HepG2 (cell line): ENCODE measurements around the gene S100A16. TPM values are rescaled to one million over a fixed set of nuclear protein-coding genes. Genes with fewer than 3 reads are reported as not detected.

Source experiments
- ATM ChIP-seq: fragments of 450-650 bp; IDR thresholded peaks from 2 replicates; pipeline ENCODE4 v1.7.1; 2017; ENCODE audit warnings: mild to moderate bottlenecking, borderline replicate concordance
- BORCS8-MEF2B ChIP-seq: sonication (generic); formaldehyde crosslinking; IDR thresholded peaks from 2 replicates; pipeline ENCODE4 v1.8.0; 2022; ENCODE audit warnings: mild to moderate bottlenecking, missing genetic modification reagents
- CERS6 ChIP-seq: sonication (generic); formaldehyde crosslinking; IDR thresholded peaks from 2 replicates; pipeline ENCODE4 v1.5.0; 2020; ENCODE audit warnings: missing genetic modification reagents
- CHD2 ChIP-seq: IDR thresholded peaks from 2 replicates; pipeline ENCODE4 v1.6.1; 2011; ENCODE audit warnings: low read depth, low read length, improper control_type of control experiment
- EHMT2 ChIP-seq: fragments of 200-600 bp; sonication (generic); IDR thresholded peaks from 2 replicates; pipeline ENCODE4 v1.7.0; 2017; ENCODE audit warnings: antibody characterized with exemption, low read depth, low read length, borderline replicate concordance
- ISL2 ChIP-seq: sonication (generic); formaldehyde crosslinking; IDR thresholded peaks from 2 replicates; pipeline ENCODE4 v1.5.0; 2020; ENCODE audit warnings: missing genetic modification reagents
- JUN ChIP-seq: sonication (generic); formaldehyde crosslinking; IDR thresholded peaks from 2 replicates; pipeline ENCODE4 v1.4.0; 2020; ENCODE audit warnings: mild to moderate bottlenecking, missing genetic modification reagents
- KDM5B ChIP-seq: sonication (generic); formaldehyde crosslinking; IDR thresholded peaks from 2 replicates; pipeline ENCODE4 v1.4.0; 2020; ENCODE audit warnings: missing genetic modification reagents, mild to moderate bottlenecking, borderline replicate concordance
- KLF9 ChIP-seq: IDR thresholded peaks from 2 replicates; pipeline ENCODE4 v1.6.1; 2016; ENCODE audit warnings: low read depth
- MATR3 ChIP-seq: sonication (generic); formaldehyde crosslinking; IDR thresholded peaks from 2 replicates; pipeline ENCODE4 v1.4.0; 2020; ENCODE audit warnings: missing genetic modification reagents
- MTA1 ChIP-seq: sonication (generic); formaldehyde crosslinking; IDR thresholded peaks from 2 replicates; pipeline ENCODE4 v1.4.0; 2020; ENCODE audit warnings: missing genetic modification reagents, mild to moderate bottlenecking, borderline replicate concordance
- MTF2 ChIP-seq: sonication (generic); formaldehyde crosslinking; IDR thresholded peaks from 2 replicates; pipeline ENCODE4 v1.5.0; 2020; ENCODE audit warnings: missing genetic modification reagents, borderline replicate concordance
- NFIB ChIP-seq: sonication (generic); formaldehyde crosslinking; IDR thresholded peaks from 2 replicates; pipeline ENCODE4 v1.9.0; 2021; ENCODE audit warnings: missing genetic modification reagents, mild to moderate bottlenecking, borderline replicate concordance
- POLR2G ChIP-seq: fragments of 200-400 bp; formaldehyde crosslinking; IDR thresholded peaks from 2 replicates; pipeline ENCODE4 v1.6.1; 2018; ENCODE audit warnings: mild to moderate bottlenecking, low read depth, low read length, moderate library complexity
- ZBTB34 ChIP-seq: sonication (generic); formaldehyde crosslinking; IDR thresholded peaks from 2 replicates; pipeline ENCODE4 v1.8.0; 2022; ENCODE audit warnings: mild to moderate bottlenecking, missing genetic modification reagents
- ZFX ChIP-seq: sonication (generic); formaldehyde crosslinking; IDR thresholded peaks from 2 replicates; pipeline ENCODE4 v1.4.0; 2020; ENCODE audit warnings: mild to moderate bottlenecking, low read depth, missing genetic modification reagents, moderate library complexity
- ZNF431 ChIP-seq: sonication (generic); formaldehyde crosslinking; IDR thresholded peaks from 2 replicates; pipeline ENCODE4 v1.9.0; 2022; ENCODE audit warnings: missing genetic modification reagents, low read depth, mild to moderate bottlenecking, borderline replicate concordance
- ZNF556 ChIP-seq: sonication (generic); formaldehyde crosslinking; IDR thresholded peaks from 2 replicates; pipeline ENCODE4 v1.4.0; 2020; ENCODE audit warnings: mild to moderate bottlenecking, missing genetic modification reagents, borderline replicate concordance
- ZNF7 ChIP-seq: IDR thresholded peaks from 2 replicates; pipeline ENCODE4 v1.6.1; 2016; ENCODE audit warnings: missing biosample characterization, missing genetic modification reagents
- ZNF703 ChIP-seq: sonication (generic); formaldehyde crosslinking; IDR thresholded peaks from 2 replicates; pipeline ENCODE4 v1.5.1; 2020; ENCODE audit warnings: missing genetic modification reagents, mild to moderate bottlenecking, moderate library complexity, borderline replicate concordance
- ZNF773 ChIP-seq: sonication (generic); formaldehyde crosslinking; IDR thresholded peaks from 2 replicates; pipeline ENCODE4 v1.4.0; 2020; ENCODE audit warnings: missing genetic modification reagents, borderline replicate concordance
- ZNF780A ChIP-seq: sonication (generic); formaldehyde crosslinking; IDR thresholded peaks from 2 replicates; pipeline ENCODE4 v1.8.0; 2022; ENCODE audit warnings: mild to moderate bottlenecking, missing genetic modification reagents, moderate library complexity
- polyA plus RNA-seq, 8 experiments: library from polyadenylated mRNA; depleted of rRNA in 3 of 8; stranded (reverse) in 7 of 8; unstranded in 1 of 8; fragments of >200 nt; fragmentation: Illumina TruSeq in 4 of 8; extraction: Trizol in 4 of 8; gene quantifications; 2 replicates each; pipeline versions ENCODE4 v1.2.1 to v1.2.3, GENCODE V29; 2011 to 2016; ENCODE audit warnings: low read depth in 4 of 8, missing spikeins in 1 of 8, mixed read lengths in 1 of 8; ENCODE audit not compliant: insufficient read depth in 1 of 8
- total RNA-seq, 5 experiments: library from RNA; depleted of rRNA; stranded (reverse); fragments of >200 nt; fragmentation: Illumina TruSeq; extraction: Trizol; gene quantifications; 2 replicates each; pipeline ENCODE4 v1.2.3, GENCODE V29; 2016; ENCODE audit warnings: low read depth in 1 of 5
- TF ChIP-seq, protein P1 (sequence below): IDR thresholded peaks from 2 replicates; pipeline ENCODE4 v1.6.1; 2018; ENCODE audit warnings: missing genetic modification reagents, mild to moderate bottlenecking, missing compliant biosample characterization
- TF ChIP-seq, protein P2 (sequence below): sonication (generic); IDR thresholded peaks from 2 replicates; pipeline ENCODE4 v1.6.1; 2016; ENCODE audit warnings: low read depth, borderline replicate concordance

S100A16 gene
- total and polyA plus RNA-seq, 2 of the 13 experiments (the other 11 are each of a cell fraction or from before 2014, with no cell fraction given) = 46.0 to 195 TPM

- TF ChIP-seq ZNF431 = 0 out of 2 replicates have a peak, but pooled peaks have one; percentile 66
- TF ChIP-seq ZNF780A = no peak
- TF ChIP-seq, protein P1, sequence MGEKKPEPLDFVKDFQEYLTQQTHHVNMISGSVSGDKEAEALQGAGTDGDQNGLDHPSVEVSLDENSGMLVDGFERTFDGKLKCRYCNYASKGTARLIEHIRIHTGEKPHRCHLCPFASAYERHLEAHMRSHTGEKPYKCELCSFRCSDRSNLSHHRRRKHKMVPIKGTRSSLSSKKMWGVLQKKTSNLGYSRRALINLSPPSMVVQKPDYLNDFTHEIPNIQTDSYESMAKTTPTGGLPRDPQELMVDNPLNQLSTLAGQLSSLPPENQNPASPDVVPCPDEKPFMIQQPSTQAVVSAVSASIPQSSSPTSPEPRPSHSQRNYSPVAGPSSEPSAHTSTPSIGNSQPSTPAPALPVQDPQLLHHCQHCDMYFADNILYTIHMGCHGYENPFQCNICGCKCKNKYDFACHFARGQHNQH (CRISPR knock-in tag) = peak; percentile 85
- TF ChIP-seq MTF2 (CRISPR knock-in tag) = no peak
- TF ChIP-seq CERS6 (CRISPR knock-in tag) = no peak
- peak; percentile 79 for TF ChIP-seq JUN (CRISPR knock-in tag)
- TF ChIP-seq CHD2 = peak; percentile 55; the same call in 1 of the 2 replicates
- TF ChIP-seq, protein P2, sequence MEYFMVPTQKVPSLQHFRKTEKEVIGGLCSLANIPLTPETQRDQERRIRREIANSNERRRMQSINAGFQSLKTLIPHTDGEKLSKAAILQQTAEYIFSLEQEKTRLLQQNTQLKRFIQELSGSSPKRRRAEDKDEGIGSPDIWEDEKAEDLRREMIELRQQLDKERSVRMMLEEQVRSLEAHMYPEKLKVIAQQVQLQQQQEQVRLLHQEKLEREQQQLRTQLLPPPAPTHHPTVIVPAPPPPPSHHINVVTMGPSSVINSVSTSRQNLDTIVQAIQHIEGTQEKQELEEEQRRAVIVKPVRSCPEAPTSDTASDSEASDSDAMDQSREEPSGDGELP = no peak
- peak; percentile 79; the same call in 1 of the 2 replicates for TF ChIP-seq ZNF703
- 0 out of 2 replicates have a peak, but pooled peaks have one; percentile 36 for TF ChIP-seq ISL2 (CRISPR knock-in tag)
- TF ChIP-seq MATR3 (CRISPR knock-in tag) = no peak
- TF ChIP-seq POLR2G = peak; percentile 93
- TF ChIP-seq ZBTB34 = peak; percentile 32; the same call in 1 of the 2 replicates
- no peak for TF ChIP-seq NFIB (CRISPR knock-in tag)
- TF ChIP-seq BORCS8-MEF2B (CRISPR knock-in tag) = no peak; the same call in 1 of the 2 replicates
- TF ChIP-seq KLF9 = no peak
- peak; percentile 93; the same call in 1 of the 2 replicates for TF ChIP-seq KDM5B (CRISPR knock-in tag)
- no peak for TF ChIP-seq ATM
- no peak for TF ChIP-seq ZNF7 (CRISPR knock-in tag)
- no peak for TF ChIP-seq EHMT2
- TF ChIP-seq ZNF773 = no peak
- peak; percentile 93 for TF ChIP-seq ZFX (CRISPR knock-in tag)
- 0 out of 2 replicates have a peak, but pooled peaks have one; percentile 51 for TF ChIP-seq ZNF556
- no peak for TF ChIP-seq MTA1 (CRISPR knock-in tag)
Observed at GRCh38 chr1:153633754-153634665, 21.1 kb upstream of the S100A16 start, which contains the start of gene CHTOP (continued).
